ENCODE measurements around the gene MYRIP.
"Not testable (repeated sequence)": the region's sequence is repeated elsewhere in the genome, so short reads cannot be mapped to it uniquely, and the experiment has no call there.

The MYRIP gene

GRCh38 chr3:40128166-40128565, 318.8 kb downstream of the MYRIP start:
- H3K9me3 ChIP-seq (ENCODE audit: control insufficient read depth in 1 of 2, low read length in 2 of 2), result no peaks in the 10 kb centered on the region
- no peak overlapping the region for H3K9ac ChIP-seq (ENCODE audit: low read depth in 1 of 2, low read length in 2 of 2)
- no peak overlapping the region for H3K4me3 ChIP-seq (ENCODE audit: low read depth in 1 of 2, low read length in 2 of 2)
- H3K4me1 ChIP-seq (ENCODE audit: control insufficient read depth in 1 of 2, insufficient read depth in 2 of 2, low read length in 2 of 2), result no peaks in the 10 kb centered on the region
- no peak overlapping the region for H3K27ac ChIP-seq (ENCODE audit: low read depth, low read length)
- H3K27me3 ChIP-seq (ENCODE audit: control insufficient read depth in 1 of 2, insufficient read depth in 2 of 2, low read length in 2 of 2), result no peaks in the 10 kb centered on the region
- H3K36me3 ChIP-seq (ENCODE audit: control insufficient read depth in 1 of 2, insufficient read depth in 2 of 2, low read length in 2 of 2), result no peaks in the 10 kb centered on the region

- no peaks in the 10 kb centered on the region for H3K9me3 ChIP-seq (ENCODE audit: control insufficient read depth in 1 of 2, low read length in 2 of 2)
- H3K4me1 ChIP-seq (ENCODE audit: control insufficient read depth in 1 of 2, insufficient read depth in 2 of 2, low read length in 2 of 2), result no peaks in the 10 kb centered on the region
- no peak overlapping the region for H3K9ac ChIP-seq (ENCODE audit: low read depth in 1 of 2, low read length in 2 of 2)
- H3K4me3 ChIP-seq (ENCODE audit: low read depth in 1 of 2, low read length in 2 of 2), result no peak overlapping the region
- no peaks in the 10 kb centered on the region for H3K27me3 ChIP-seq (ENCODE audit: control insufficient read depth in 1 of 2, insufficient read depth in 2 of 2, low read length in 2 of 2)
- no peak overlapping the region for H3K27ac ChIP-seq (ENCODE audit: low read depth, low read length)
- no peaks in the 10 kb centered on the region for H3K36me3 ChIP-seq (ENCODE audit: control insufficient read depth in 1 of 2, insufficient read depth in 2 of 2, low read length in 2 of 2)
Observed at GRCh38 chr3:40129510-40129909, 320.1 kb downstream of the MYRIP start.

- Histone ChIP-seq H3K9me3 (ENCODE audit: control insufficient read depth in 1 of 2, low read length in 2 of 2) (no peaks in the 10 kb centered on the region), H3K36me3 (ENCODE audit: control insufficient read depth in 1 of 2, insufficient read depth in 2 of 2, low read length in 2 of 2) (no peaks in the 10 kb centered on the region), H3K4me3 (ENCODE audit: low read depth in 1 of 2, low read length in 2 of 2) (no peak overlapping the region), H3K27ac (ENCODE audit: low read depth, low read length) (no peak overlapping the region), H3K9ac (ENCODE audit: low read depth in 1 of 2, low read length in 2 of 2) (no peak overlapping the region), H3K4me1 (ENCODE audit: control insufficient read depth in 1 of 2, insufficient read depth in 2 of 2, low read length in 2 of 2) (no peaks in the 10 kb centered on the region), H3K27me3 (ENCODE audit: control insufficient read depth in 1 of 2, insufficient read depth in 2 of 2, low read length in 2 of 2) (no peaks in the 10 kb centered on the region)
Observed at GRCh38 chr3:40129981-40130380, 320.6 kb downstream of the MYRIP start.

GRCh38 chr3:40130721-40131120, 321.3 kb downstream of the MYRIP start:
- Histone ChIP-seq H3K27ac (ENCODE audit: low read depth, low read length) (no peak overlapping the region), H3K9me3 (ENCODE audit: control insufficient read depth in 1 of 2, low read length in 2 of 2) (no peaks in the 10 kb centered on the region), H3K9ac (ENCODE audit: low read depth in 1 of 2, low read length in 2 of 2) (no peak overlapping the region), H3K36me3 (ENCODE audit: control insufficient read depth in 1 of 2, insufficient read depth in 2 of 2, low read length in 2 of 2) (no peaks in the 10 kb centered on the region), H3K4me3 (ENCODE audit: low read depth in 1 of 2, low read length in 2 of 2) (no peak overlapping the region), H3K4me1 (ENCODE audit: control insufficient read depth in 1 of 2, insufficient read depth in 2 of 2, low read length in 2 of 2) (no peaks in the 10 kb centered on the region), H3K27me3 (ENCODE audit: control insufficient read depth in 1 of 2, insufficient read depth in 2 of 2, low read length in 2 of 2) (no peaks in the 10 kb centered on the region)

GRCh38 chr3:40133886-40134575, 324.6 kb downstream of the MYRIP start:
- H3K9me3 ChIP-seq (ENCODE audit: control insufficient read depth in 1 of 2, low read length in 2 of 2); H3K27me3 ChIP-seq (ENCODE audit: control insufficient read depth in 1 of 2, insufficient read depth in 2 of 2, low read length in 2 of 2): not testable (repeated sequence)

GRCh38 chr3:40137591-40138295, 328.3 kb downstream of the MYRIP start:
- no peaks in the 10 kb centered on the region for H3K9me3 ChIP-seq (ENCODE audit: control insufficient read depth in 1 of 2, low read length in 2 of 2)
- H3K9ac ChIP-seq (ENCODE audit: low read depth in 1 of 2, low read length in 2 of 2), result no peak overlapping the region
- H3K27me3 ChIP-seq (ENCODE audit: control insufficient read depth in 1 of 2, insufficient read depth in 2 of 2, low read length in 2 of 2), result no peaks in the 10 kb centered on the region
- no peaks in the 10 kb centered on the region for H3K36me3 ChIP-seq (ENCODE audit: control insufficient read depth in 1 of 2, insufficient read depth in 2 of 2, low read length in 2 of 2)
- no peak overlapping the region for H3K27ac ChIP-seq (ENCODE audit: low read depth, low read length)
- no peaks in the 10 kb centered on the region for H3K4me1 ChIP-seq (ENCODE audit: control insufficient read depth in 1 of 2, insufficient read depth in 2 of 2, low read length in 2 of 2)
- H3K4me3 ChIP-seq (ENCODE audit: low read depth in 1 of 2, low read length in 2 of 2), result no peak overlapping the region

More at GRCh38 chr3:40133886-40134575, 324.6 kb downstream of the MYRIP start:
- not testable (repeated sequence) for H3K9ac ChIP-seq (ENCODE audit: low read depth in 1 of 2, low read length in 2 of 2); H3K4me1 ChIP-seq (ENCODE audit: control insufficient read depth in 1 of 2, insufficient read depth in 2 of 2, low read length in 2 of 2); H3K27ac ChIP-seq (ENCODE audit: low read depth, low read length); H3K4me3 ChIP-seq (ENCODE audit: low read depth in 1 of 2, low read length in 2 of 2); H3K36me3 ChIP-seq (ENCODE audit: control insufficient read depth in 1 of 2, insufficient read depth in 2 of 2, low read length in 2 of 2)

GRCh38 chr3:40143283-40144090, 334.1 kb downstream of the MYRIP start:
- no peaks in the 10 kb centered on the region for H3K9me3 ChIP-seq (ENCODE audit: control insufficient read depth in 1 of 2, low read length in 2 of 2)
- H3K27me3 ChIP-seq (ENCODE audit: control insufficient read depth in 1 of 2, insufficient read depth in 2 of 2, low read length in 2 of 2), result no peaks in the 10 kb centered on the region
- no peak overlapping the region for H3K27ac ChIP-seq (ENCODE audit: low read depth, low read length)
- H3K4me3 ChIP-seq (ENCODE audit: low read depth in 1 of 2, low read length in 2 of 2), result no peak overlapping the region
- H3K36me3 ChIP-seq (ENCODE audit: control insufficient read depth in 1 of 2, insufficient read depth in 2 of 2, low read length in 2 of 2), result no peaks in the 10 kb centered on the region
- H3K4me1 ChIP-seq (ENCODE audit: control insufficient read depth in 1 of 2, insufficient read depth in 2 of 2, low read length in 2 of 2), result no peaks in the 10 kb centered on the region
- no peak overlapping the region for H3K9ac ChIP-seq (ENCODE audit: low read depth in 1 of 2, low read length in 2 of 2)

- Histone ChIP-seq H3K4me1 (ENCODE audit: control insufficient read depth in 1 of 2, insufficient read depth in 2 of 2, low read length in 2 of 2) (no peaks in the 10 kb centered on the region), H3K4me3 (ENCODE audit: low read depth in 1 of 2, low read length in 2 of 2) (no peak overlapping the region), H3K27ac (ENCODE audit: low read depth, low read length) (no peak overlapping the region), H3K9ac (ENCODE audit: low read depth in 1 of 2, low read length in 2 of 2) (no peak overlapping the region), H3K27me3 (ENCODE audit: control insufficient read depth in 1 of 2, insufficient read depth in 2 of 2, low read length in 2 of 2) (no peaks in the 10 kb centered on the region), H3K9me3 (ENCODE audit: control insufficient read depth in 1 of 2, low read length in 2 of 2) (no peaks in the 10 kb centered on the region), H3K36me3 (ENCODE audit: control insufficient read depth in 1 of 2, insufficient read depth in 2 of 2, low read length in 2 of 2) (no peaks in the 10 kb centered on the region)
Observed at GRCh38 chr3:40148827-40149226, 339.4 kb downstream of the MYRIP start.

GRCh38 chr3:40152482-40153133, 343.2 kb downstream of the MYRIP start:
- H3K27me3 ChIP-seq (ENCODE audit: control insufficient read depth in 1 of 2, insufficient read depth in 2 of 2, low read length in 2 of 2), result no peaks in the 10 kb centered on the region
- H3K36me3 ChIP-seq (ENCODE audit: control insufficient read depth in 1 of 2, insufficient read depth in 2 of 2, low read length in 2 of 2), result no peaks in the 10 kb centered on the region
- H3K9ac ChIP-seq (ENCODE audit: low read depth in 1 of 2, low read length in 2 of 2), result no peak overlapping the region
- H3K27ac ChIP-seq (ENCODE audit: low read depth, low read length), result no peak overlapping the region
- no peaks in the 10 kb centered on the region for H3K4me1 ChIP-seq (ENCODE audit: control insufficient read depth in 1 of 2, insufficient read depth in 2 of 2, low read length in 2 of 2)
- no peak overlapping the region for H3K4me3 ChIP-seq (ENCODE audit: low read depth in 1 of 2, low read length in 2 of 2)
- H3K9me3 ChIP-seq (ENCODE audit: control insufficient read depth in 1 of 2, low read length in 2 of 2), result no peaks in the 10 kb centered on the region

GRCh38 chr3:40160933-40161332, 351.5 kb downstream of the MYRIP start:
- no peak overlapping the region for H3K27ac ChIP-seq (ENCODE audit: low read depth, low read length)
- no peak overlapping the region for H3K4me3 ChIP-seq (ENCODE audit: low read depth in 1 of 2, low read length in 2 of 2)
- H3K4me1 ChIP-seq (ENCODE audit: control insufficient read depth in 1 of 2, insufficient read depth in 2 of 2, low read length in 2 of 2), result no peaks in the 10 kb centered on the region

More at GRCh38 chr3:40160933-40161332, 351.5 kb downstream of the MYRIP start:
- no peaks in the 10 kb centered on the region for H3K36me3 ChIP-seq (ENCODE audit: control insufficient read depth in 1 of 2, insufficient read depth in 2 of 2, low read length in 2 of 2)
- no peaks in the 10 kb centered on the region for H3K27me3 ChIP-seq (ENCODE audit: control insufficient read depth in 1 of 2, insufficient read depth in 2 of 2, low read length in 2 of 2)
- H3K9ac ChIP-seq (ENCODE audit: low read depth in 1 of 2, low read length in 2 of 2), result no peak overlapping the region
- H3K9me3 ChIP-seq (ENCODE audit: control insufficient read depth in 1 of 2, low read length in 2 of 2), result peaks cover 0 to 3% of the 10 kb centered on the region in 2 donors

Data from duodenal mucosa (tissue), 2 donors.